ENCODE measurements around the gene NTMT1.

NTMT1 gene

DNA sequence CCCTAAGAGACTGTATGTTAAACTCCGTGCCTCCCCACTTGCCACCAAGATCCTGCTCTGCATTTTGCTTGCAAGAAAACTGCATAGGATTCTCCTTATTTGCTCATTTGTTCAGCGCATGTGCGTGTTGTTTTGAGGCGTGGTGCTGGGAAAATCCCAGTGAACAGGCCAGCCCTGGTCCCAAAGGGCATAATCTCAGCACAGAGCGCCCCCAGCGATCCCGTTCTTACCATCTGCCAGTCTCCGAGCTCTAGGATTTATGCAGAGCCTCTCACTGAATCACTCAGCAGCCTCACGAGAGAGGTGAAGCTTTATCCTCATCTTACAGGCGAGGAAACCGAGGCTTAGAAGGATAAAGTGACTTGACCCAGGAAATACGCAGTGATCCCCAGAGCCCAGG lies 51.0 kb downstream of the NTMT1 start:
- H3K27ac ChIP-seq, result no peak overlapping the region
- no peak for TF ChIP-seq ZFX (IDR thresholded peaks at IDR 0.05; ENCODE audit: borderline replicate concordance)
- TF ChIP-seq, protein P1, sequence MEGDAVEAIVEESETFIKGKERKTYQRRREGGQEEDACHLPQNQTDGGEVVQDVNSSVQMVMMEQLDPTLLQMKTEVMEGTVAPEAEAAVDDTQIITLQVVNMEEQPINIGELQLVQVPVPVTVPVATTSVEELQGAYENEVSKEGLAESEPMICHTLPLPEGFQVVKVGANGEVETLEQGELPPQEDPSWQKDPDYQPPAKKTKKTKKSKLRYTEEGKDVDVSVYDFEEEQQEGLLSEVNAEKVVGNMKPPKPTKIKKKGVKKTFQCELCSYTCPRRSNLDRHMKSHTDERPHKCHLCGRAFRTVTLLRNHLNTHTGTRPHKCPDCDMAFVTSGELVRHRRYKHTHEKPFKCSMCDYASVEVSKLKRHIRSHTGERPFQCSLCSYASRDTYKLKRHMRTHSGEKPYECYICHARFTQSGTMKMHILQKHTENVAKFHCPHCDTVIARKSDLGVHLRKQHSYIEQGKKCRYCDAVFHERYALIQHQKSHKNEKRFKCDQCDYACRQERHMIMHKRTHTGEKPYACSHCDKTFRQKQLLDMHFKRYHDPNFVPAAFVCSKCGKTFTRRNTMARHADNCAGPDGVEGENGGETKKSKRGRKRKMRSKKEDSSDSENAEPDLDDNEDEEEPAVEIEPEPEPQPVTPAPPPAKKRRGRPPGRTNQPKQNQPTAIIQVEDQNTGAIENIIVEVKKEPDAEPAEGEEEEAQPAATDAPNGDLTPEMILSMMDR (IDR thresholded peaks at IDR 0.05), result no peak

DNA sequence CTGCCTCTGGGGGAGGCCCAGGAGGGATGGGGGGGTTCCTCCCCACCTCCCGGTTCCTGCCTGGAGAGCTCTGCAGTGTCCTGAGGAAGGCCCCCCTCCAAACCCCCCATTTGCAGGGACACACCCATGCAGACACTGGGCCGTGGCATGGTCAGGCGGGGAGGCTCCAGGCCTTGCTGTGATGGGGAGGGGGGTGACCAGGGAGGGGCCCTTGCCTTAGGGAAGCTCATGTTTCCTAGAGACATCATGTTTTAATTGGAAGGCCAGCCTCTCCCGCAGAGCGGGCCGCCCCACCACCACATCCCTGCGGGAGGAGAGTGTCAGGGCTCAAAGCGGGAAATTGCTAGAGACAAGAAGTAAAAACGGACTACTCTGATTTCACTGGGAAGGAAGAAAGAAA lies 51.5 kb downstream of the NTMT1 start:
- no peak overlapping the region for H3K27ac ChIP-seq
- no peak for TF ChIP-seq ZFX (IDR thresholded peaks at IDR 0.05; ENCODE audit: borderline replicate concordance)
- TF ChIP-seq, protein P1 (IDR thresholded peaks at IDR 0.05), result no peak

DNA sequence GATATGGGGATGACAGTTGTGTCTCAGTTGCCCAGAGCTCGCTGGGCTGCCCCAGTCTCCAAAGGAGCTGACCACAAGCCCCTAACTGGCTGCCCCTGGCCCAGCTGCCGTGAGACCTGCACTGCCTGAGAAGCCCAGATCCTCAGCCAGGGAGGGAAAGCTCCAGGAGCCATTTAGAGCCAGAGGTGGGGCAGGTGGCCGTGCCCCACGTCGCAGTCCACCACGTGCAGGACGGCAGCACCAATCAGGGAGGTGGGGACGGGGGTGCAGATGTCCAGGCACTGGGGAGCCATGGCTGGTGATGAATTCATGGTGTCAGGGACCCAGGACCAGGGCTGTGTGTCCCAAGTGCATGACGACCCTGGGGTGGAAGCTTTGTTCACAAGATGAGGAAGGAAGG lies 52.9 kb downstream of the NTMT1 start:
- H3K27ac ChIP-seq, result no peak overlapping the region
- TF ChIP-seq ZFX (IDR thresholded peaks at IDR 0.05; ENCODE audit: borderline replicate concordance), result no peak
- TF ChIP-seq, protein P1 (IDR thresholded peaks at IDR 0.05), result no peak

DNA sequence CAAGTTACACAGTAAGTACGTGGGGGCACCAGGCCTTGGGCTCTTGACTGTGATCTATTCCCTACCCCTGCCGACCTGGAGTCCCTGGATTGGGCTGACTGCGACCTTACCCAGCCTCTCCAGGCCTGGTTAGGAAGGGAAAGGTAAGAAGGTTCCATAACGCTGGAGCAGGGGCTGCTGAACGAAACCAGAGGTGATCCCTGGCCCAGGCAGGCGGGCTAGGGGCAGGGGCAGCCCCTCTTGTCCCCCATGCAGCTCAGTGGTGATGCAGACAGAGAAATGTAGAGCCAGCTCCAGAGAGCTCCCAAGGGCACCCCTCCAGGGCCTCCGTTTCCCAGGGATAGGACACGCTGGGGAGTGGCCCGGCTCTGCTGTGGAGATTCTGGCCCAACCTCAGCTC lies 53.6 kb downstream of the NTMT1 start:
- no peak overlapping the region for H3K27ac ChIP-seq
- no peak for TF ChIP-seq ZFX (IDR thresholded peaks at IDR 0.05; ENCODE audit: borderline replicate concordance)
- TF ChIP-seq, protein P1 (IDR thresholded peaks at IDR 0.05), result no peak

DNA sequence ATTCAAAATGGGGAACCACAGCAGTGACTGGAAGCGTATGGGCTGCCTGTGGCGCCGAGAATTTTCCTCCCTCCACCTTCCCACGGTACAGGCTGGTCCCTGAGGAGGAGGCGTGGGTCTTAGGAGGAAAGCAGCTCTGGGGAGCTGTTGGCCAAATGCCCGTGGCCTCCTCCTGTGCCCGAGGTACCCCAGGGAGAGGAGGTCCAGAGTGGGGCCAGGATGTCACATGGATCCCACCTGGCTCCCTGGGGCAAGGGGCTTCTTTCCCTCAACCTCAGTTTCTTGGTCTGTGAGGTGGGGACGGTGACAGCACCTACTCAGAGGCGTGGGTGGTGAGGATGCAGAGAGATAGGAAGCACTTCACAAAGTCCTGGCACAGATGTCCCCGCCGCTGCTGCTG lies 56.0 kb downstream of the NTMT1 start:
- TF ChIP-seq, protein P1 (IDR thresholded peaks at IDR 0.05), result no peak
- TF ChIP-seq ZFX (IDR thresholded peaks at IDR 0.05; ENCODE audit: borderline replicate concordance), result no peak
- H3K27ac ChIP-seq, result no peak overlapping the region

DNA sequence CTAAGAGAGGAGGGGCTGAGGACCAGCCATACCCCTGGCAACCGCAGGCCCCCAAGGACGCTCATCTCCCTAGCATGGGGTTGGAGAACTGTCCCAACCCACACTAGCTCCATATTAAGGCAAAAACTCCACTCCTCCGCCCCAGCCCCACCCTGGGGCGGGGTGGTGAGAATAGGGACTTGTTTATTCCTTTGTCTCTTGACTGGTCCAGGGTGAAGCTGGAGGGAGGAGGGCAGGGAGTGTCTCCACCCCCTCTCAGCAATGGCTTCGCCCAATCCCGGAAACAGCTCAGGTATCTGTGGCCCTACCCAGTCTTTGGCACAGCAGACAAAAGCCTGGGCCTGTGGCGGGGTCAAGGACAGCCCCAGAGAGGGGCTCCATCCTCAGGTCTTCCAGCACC lies 56.4 kb downstream of the NTMT1 start:
- peak overlapping the region; percentile 30; the same call in 1 of the 2 replicates for H3K27ac ChIP-seq
- TF ChIP-seq ZFX (IDR thresholded peaks at IDR 0.05; ENCODE audit: borderline replicate concordance), result no peak
- TF ChIP-seq, protein P1 (IDR thresholded peaks at IDR 0.05), result no peak

DNA sequence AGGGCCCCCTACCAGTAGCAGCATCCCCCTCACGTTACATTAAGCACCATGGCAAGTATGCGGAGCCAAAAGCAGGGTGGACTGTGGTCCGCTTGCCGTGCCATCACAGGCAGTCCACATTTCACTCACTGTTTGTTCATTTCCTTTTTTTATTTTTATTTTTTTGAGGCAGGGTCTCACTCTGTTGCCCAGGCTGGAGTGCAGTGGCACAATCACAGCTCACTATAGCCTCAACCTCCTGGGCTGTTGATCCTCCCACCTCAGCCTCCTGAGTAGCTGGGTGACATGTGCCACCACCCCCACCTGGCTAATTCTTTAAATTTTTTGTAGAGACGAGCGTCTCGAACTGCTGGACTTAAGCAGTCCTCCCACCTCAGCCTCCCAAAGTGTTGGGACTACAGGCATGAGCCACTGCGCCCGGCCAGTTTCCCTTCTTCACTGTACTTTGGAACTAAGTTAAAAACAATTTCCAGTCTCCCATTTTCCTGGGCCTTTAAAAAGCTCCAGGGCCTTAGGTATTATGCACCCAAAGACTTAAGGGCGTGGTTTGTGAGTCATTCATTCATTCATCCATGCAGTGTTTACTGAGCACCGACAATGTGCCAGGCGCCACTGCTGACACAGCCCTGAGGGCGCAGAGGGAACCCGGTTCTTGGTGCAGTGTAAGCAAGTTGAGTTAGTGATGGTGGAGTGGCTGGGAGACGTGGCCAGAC lies 59.4 kb downstream of the NTMT1 start:
- no peak overlapping the region for H3K27ac ChIP-seq
- TF ChIP-seq, protein P1 (IDR thresholded peaks at IDR 0.05), result no peak
- no peak for TF ChIP-seq ZFX (IDR thresholded peaks at IDR 0.05; ENCODE audit: borderline replicate concordance)
